Colonic mucosa (tissue), 4 donors: ENCODE measurements around the gene SLC13A4. TPM values are rescaled to one million over a fixed set of nuclear protein-coding genes. Genes with fewer than 3 reads are reported as not detected.
A peak's percentile ranks its signal among the peaks of the same experiment; 100 is the strongest.
"Not testable (repeated sequence)": the region's sequence is repeated elsewhere in the genome, so short reads cannot be mapped to it uniquely, and the experiment has no call there.

Experiments
- DNase-seq: peaks from one replicate; pipeline ENCODE4 v3.0.0-alpha.2; 2020
- H3K27ac ChIP-seq: fragments of 200-600 bp; one replicate; pipeline ENCODE4 v1.8.0; 2021
- H3K27me3 ChIP-seq: fragments of 200-600 bp; one replicate; pipeline ENCODE4 v1.8.0; 2021
- H3K36me3 ChIP-seq: fragments of 200-600 bp; one replicate; pipeline ENCODE4 v1.8.0; 2021
- H3K4me1 ChIP-seq: fragments of 200-600 bp; one replicate; pipeline ENCODE4 v1.8.0; 2021; ENCODE audit warnings: mild to moderate bottlenecking
- H3K4me3 ChIP-seq: fragments of 200-600 bp; one replicate; pipeline ENCODE4 v1.8.0; 2021
- H3K9ac ChIP-seq, 2 donors: one replicate each; pipeline ENCODE4 v1.7.0; 2013; ENCODE audit warnings: control low read depth in 2 of 2, low read depth in 2 of 2, low read length in 2 of 2
- H3K9me3 ChIP-seq: fragments of 200-600 bp; one replicate; pipeline ENCODE4 v1.8.0; 2021
- CTCF ChIP-seq: fragments of 200-600 bp; IDR thresholded peaks from one replicate; pipeline ENCODE4 v1.8.0; 2022; ENCODE audit warnings: antibody characterized with exemption, mild to moderate bottlenecking
- intact Hi-C: fragments of 100-400 bp; cut with DNase I; formaldehyde crosslinking; loops from one replicate; pipeline ENCODE4 v1.14.1; 2022
- total RNA-seq, 2 donors: library from RNA; stranded (reverse); fragmentation: NEBNext Ultra II Directional in 1 of 2; extraction: Animal tissue kit (Norgen Biotek cat#: 25700) in 1 of 2; gene quantifications; one replicate each; pipeline ENCODE4 v1.2.1, GENCODE V29; 2021
- donor health status: healthy.
- donor health status: DM: no; HTN: no; CAD: no.
- donor health status: DM: no; HTN: no; CAD: no.

Gene SLC13A4
- total RNA-seq: not detected

- DNase-seq: no peak
- no peaks in the 10 kb centered on the region for H3K36me3 ChIP-seq
- no peaks in the 10 kb centered on the region for H3K9me3 ChIP-seq
- intact Hi-C loops: no loop called here
- H3K27me3 ChIP-seq: no peaks in the 10 kb centered on the region
- no peak for TF ChIP-seq CTCF
- H3K4me1 ChIP-seq: no peaks in the 10 kb centered on the region
- H3K9ac ChIP-seq: no peak within 1 kb of the TSS
- H3K4me3 ChIP-seq: no peak within 1 kb of the TSS
- H3K27ac ChIP-seq: no peak within 1 kb of the TSS
Measured at GRCh38 chr7:135728136-135728669, at the start of gene SLC13A4. TSS of gene SLC13A4 (minus strand) at chr7:135728186. CDS start at chr7:135727496, 690 bp downstream.

GRCh38 chr7:135775915-135776314, 47.9 kb upstream of the SLC13A4 start:
- H3K36me3 ChIP-seq, H3K9me3 ChIP-seq, H3K4me1 ChIP-seq, H3K27ac ChIP-seq, DNase-seq, H3K4me3 ChIP-seq, H3K9ac ChIP-seq, intact Hi-C loops, H3K27me3 ChIP-seq: not testable (repeated sequence)

- Histone ChIP-seq H3K36me3 (no peaks in the 10 kb centered on the region), H3K9ac (no peak overlapping the region), H3K27me3 (no peaks in the 10 kb centered on the region), H3K4me1 (peaks cover 4% of the 10 kb centered on the region), H3K9me3 (no peaks in the 10 kb centered on the region), H3K27ac (no peak overlapping the region), H3K4me3 (no peak overlapping the region)
- no peak for TF ChIP-seq CTCF
- DNase-seq: peak; percentile 24
- intact Hi-C loops: no loop called here
Measured at GRCh38 chr7:135775230-135775629, 47.2 kb upstream of the SLC13A4 start.

- intact Hi-C loops: no loop called here
- H3K4me1 ChIP-seq: peaks cover 4% of the 10 kb centered on the region
- TF ChIP-seq CTCF: no peak
- no peaks in the 10 kb centered on the region for H3K9me3 ChIP-seq
- H3K27ac ChIP-seq: peak overlapping the region; percentile 54
- no peaks in the 10 kb centered on the region for H3K27me3 ChIP-seq
- no peaks in the 10 kb centered on the region for H3K36me3 ChIP-seq
- H3K4me3 ChIP-seq: no peak overlapping the region
- H3K9ac ChIP-seq: no peak overlapping the region
- peak; percentile 58 for DNase-seq
Measured at GRCh38 chr7:135774284-135774683, 46.3 kb upstream of the SLC13A4 start.

GRCh38 chr7:135773464-135773863, 45.5 kb upstream of the SLC13A4 start:
- intact Hi-C loops: no loop called here
- no peaks in the 10 kb centered on the region for H3K27me3 ChIP-seq
- H3K27ac ChIP-seq: peak overlapping the region; percentile 54
- no peaks in the 10 kb centered on the region for H3K36me3 ChIP-seq
- H3K9ac ChIP-seq: no peak overlapping the region
- TF ChIP-seq CTCF: no peak
- H3K4me1 ChIP-seq: peaks cover 4% of the 10 kb centered on the region
- H3K4me3 ChIP-seq: no peak overlapping the region
- no peaks in the 10 kb centered on the region for H3K9me3 ChIP-seq
- peak; percentile 42 for DNase-seq

GRCh38 chr7:135772639-135773222, 44.7 kb upstream of the SLC13A4 start:
- H3K4me1 ChIP-seq: peaks cover 4% of the 10 kb centered on the region
- intact Hi-C loops: no loop called here
- DNase-seq: no peak
- no peak overlapping the region for H3K27ac ChIP-seq
- no peaks in the 10 kb centered on the region for H3K36me3 ChIP-seq
- H3K9me3 ChIP-seq: no peaks in the 10 kb centered on the region
- TF ChIP-seq CTCF: no peak
- H3K4me3 ChIP-seq: no peak overlapping the region
- no peak overlapping the region for H3K9ac ChIP-seq
- no peaks in the 10 kb centered on the region for H3K27me3 ChIP-seq
